DOHH2 (cell line): ENCODE measurements around the gene VSX1.

ENCODE experiments used
- H3F3A ChIP-seq: fragments of 200-600 bp; sonication (generic), shearing (Covaris generic); 2 replicates; pipeline ENCODE4 v1.6.0; 2016; ENCODE audit warnings: antibody characterized with exemption, mild to moderate bottlenecking; ENCODE audit not compliant: control insufficient read depth, insufficient read depth
- H3K27ac ChIP-seq: fragments of 200-600 bp; sonication (generic); 2 replicates; pipeline ENCODE4 v1.5.1; 2014; ENCODE audit warnings: low read depth, mild to moderate bottlenecking, low read length, moderate library complexity
- H3K27me3 ChIP-seq: fragments of 200-600 bp; sonication (generic); 2 replicates; pipeline ENCODE4 v1.6.1; 2014; ENCODE audit warnings: mild to moderate bottlenecking, low read length, mixed read lengths; ENCODE audit not compliant: control insufficient read depth
- H3K36me3 ChIP-seq: fragments of 200-600 bp; sonication (generic); 2 replicates; pipeline ENCODE4 v1.6.1; 2014; ENCODE audit warnings: mild to moderate bottlenecking, low read length, moderate library complexity, mixed read lengths; ENCODE audit not compliant: control insufficient read depth
- H3K4me1 ChIP-seq: fragments of 200-600 bp; sonication (generic); 2 replicates; pipeline ENCODE4 v1.6.1; 2014; ENCODE audit warnings: mild to moderate bottlenecking, low read length, mixed read lengths; ENCODE audit not compliant: control insufficient read depth
- H3K4me2 ChIP-seq: fragments of 200-600 bp; sonication (generic); 2 replicates; pipeline ENCODE4 v1.6.0; 2014; ENCODE audit warnings: mild to moderate bottlenecking, low read length, moderate library complexity
- H3K4me3 ChIP-seq: fragments of 200-600 bp; sonication (generic); 2 replicates; pipeline ENCODE4 v1.5.1; 2014; ENCODE audit warnings: mild to moderate bottlenecking, low read length, mixed read lengths
- H3K79me2 ChIP-seq: fragments of 200-600 bp; sonication (generic); 2 replicates; pipeline ENCODE4 v1.6.1; 2014; ENCODE audit warnings: mild to moderate bottlenecking, low read length, mixed read lengths; ENCODE audit not compliant: control insufficient read depth
- H3K9me2 ChIP-seq: fragments of 200-600 bp; sonication (generic); replicated peaks from 2 replicates; pipeline ENCODE4 v1.6.1; 2014; ENCODE audit warnings: mild to moderate bottlenecking, low read length, mixed read lengths; ENCODE audit not compliant: control insufficient read depth
- H3K9me3 ChIP-seq: fragments of 200-600 bp; sonication (generic); 2 replicates; pipeline ENCODE4 v1.6.1; 2014; ENCODE audit warnings: antibody characterized with exemption, low read length, mixed read lengths; ENCODE audit not compliant: control insufficient read depth, insufficient read depth
- H4K20me1 ChIP-seq: fragments of 200-600 bp; sonication (generic); 2 replicates; pipeline ENCODE4 v1.6.0; 2014; ENCODE audit warnings: low read depth, mild to moderate bottlenecking, antibody characterized with exemption, low read length, moderate library complexity; ENCODE audit not compliant: control insufficient read depth, insufficient read depth
- EZH2phosphoT487 ChIP-seq: fragments of 200-600 bp; sonication (generic); IDR thresholded peaks from 2 replicates; pipeline ENCODE4 v1.6.1; 2017; ENCODE audit warnings: borderline replicate concordance, mild to moderate bottlenecking, antibody characterized with exemption, low read length, moderate library complexity, mixed read lengths
- TF ChIP-seq, protein P1 (sequence below): fragments of 200-600 bp; sonication (generic); IDR thresholded peaks from one replicate; pipeline ENCODE4 v1.5.1; 2014; ENCODE audit warnings: antibody characterized with exemption, mild to moderate bottlenecking, low read depth, low read length; ENCODE audit not compliant: poor library complexity, severe bottlenecking

The VSX1 gene

DNA sequence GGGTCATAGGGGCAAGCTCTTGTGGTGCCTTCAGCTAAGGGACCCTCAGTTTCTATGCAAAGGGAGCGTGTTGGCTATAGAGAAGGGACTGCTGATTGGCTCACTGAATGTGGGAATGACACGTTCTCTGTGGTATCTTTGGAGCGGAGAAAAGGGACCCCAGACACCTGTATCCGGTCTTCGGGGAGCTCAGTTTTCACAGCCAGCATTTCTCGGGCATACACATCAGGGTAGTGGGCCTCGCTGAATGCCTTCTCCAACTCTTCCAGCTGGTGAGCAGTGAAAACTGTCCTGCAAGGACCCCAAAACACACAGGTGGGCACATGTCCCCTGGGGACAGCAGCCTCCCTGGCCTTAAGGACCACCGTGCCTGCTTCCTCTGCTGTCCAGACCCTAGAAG is 3.3 kb downstream of the VSX1 start:
- no peak overlapping the region for H3K27ac ChIP-seq
- H3K4me3 ChIP-seq = no peak overlapping the region
- H3K27me3 ChIP-seq = peaks cover 38% of the 10 kb centered on the region
- no peaks in the 10 kb centered on the region for H3F3A ChIP-seq
- no peak overlapping the region for H3K4me2 ChIP-seq
- H4K20me1 ChIP-seq = no peaks in the 10 kb centered on the region
- H3K9me3 ChIP-seq = no peaks in the 10 kb centered on the region
- TF ChIP-seq EZH2phosphoT487 = no peak
- TF ChIP-seq, protein P1, sequence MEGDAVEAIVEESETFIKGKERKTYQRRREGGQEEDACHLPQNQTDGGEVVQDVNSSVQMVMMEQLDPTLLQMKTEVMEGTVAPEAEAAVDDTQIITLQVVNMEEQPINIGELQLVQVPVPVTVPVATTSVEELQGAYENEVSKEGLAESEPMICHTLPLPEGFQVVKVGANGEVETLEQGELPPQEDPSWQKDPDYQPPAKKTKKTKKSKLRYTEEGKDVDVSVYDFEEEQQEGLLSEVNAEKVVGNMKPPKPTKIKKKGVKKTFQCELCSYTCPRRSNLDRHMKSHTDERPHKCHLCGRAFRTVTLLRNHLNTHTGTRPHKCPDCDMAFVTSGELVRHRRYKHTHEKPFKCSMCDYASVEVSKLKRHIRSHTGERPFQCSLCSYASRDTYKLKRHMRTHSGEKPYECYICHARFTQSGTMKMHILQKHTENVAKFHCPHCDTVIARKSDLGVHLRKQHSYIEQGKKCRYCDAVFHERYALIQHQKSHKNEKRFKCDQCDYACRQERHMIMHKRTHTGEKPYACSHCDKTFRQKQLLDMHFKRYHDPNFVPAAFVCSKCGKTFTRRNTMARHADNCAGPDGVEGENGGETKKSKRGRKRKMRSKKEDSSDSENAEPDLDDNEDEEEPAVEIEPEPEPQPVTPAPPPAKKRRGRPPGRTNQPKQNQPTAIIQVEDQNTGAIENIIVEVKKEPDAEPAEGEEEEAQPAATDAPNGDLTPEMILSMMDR = no peak
- no peaks in the 10 kb centered on the region for H3K4me1 ChIP-seq
- no peaks in the 10 kb centered on the region for H3K79me2 ChIP-seq
- H3K9me2 ChIP-seq = no peaks in the 10 kb centered on the region
- no peaks in the 10 kb centered on the region for H3K36me3 ChIP-seq

DNA sequence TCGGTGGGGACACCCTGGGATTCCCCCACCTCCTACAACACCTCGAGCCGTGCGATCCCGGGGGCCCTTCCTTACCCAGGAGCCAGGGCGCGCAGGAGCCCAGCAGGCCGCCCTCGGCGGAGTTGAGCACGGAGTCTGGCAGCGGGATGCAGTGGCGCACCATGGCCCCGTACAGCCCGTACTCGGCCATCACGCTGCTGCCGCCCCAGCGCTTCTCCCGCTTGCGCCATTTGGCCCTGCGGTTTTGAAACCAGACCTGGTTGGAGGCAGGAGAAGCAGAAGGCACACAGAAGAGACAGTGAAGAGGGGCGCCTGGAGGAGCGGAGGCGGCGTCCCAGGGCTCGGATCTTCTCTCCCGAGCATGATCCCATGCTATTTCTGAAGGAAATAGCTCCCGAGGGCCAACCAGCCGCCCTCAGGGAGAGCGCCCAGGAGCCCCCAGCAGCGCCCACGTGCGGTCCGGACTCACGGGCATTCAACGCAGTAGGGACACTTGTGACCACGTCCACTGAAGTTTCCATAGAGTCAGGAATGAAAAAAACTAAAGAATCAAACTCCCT is 4.3 kb downstream of the VSX1 start:
- Histone ChIP-seq H4K20me1 (no peaks in the 10 kb centered on the region), H3K9me2 (no peaks in the 10 kb centered on the region), H3F3A (no peaks in the 10 kb centered on the region), H3K4me1 (no peaks in the 10 kb centered on the region), H3K9me3 (no peaks in the 10 kb centered on the region), H3K79me2 (no peaks in the 10 kb centered on the region), H3K27ac (no peak overlapping the region), H3K4me3 (no peak overlapping the region), H3K27me3 (peaks cover 39% of the 10 kb centered on the region), H3K36me3 (no peaks in the 10 kb centered on the region), H3K4me2 (no peak overlapping the region)
- no peak; the same call in 1 of the 2 replicates for TF ChIP-seq EZH2phosphoT487
- TF ChIP-seq, protein P1 = no peak

DNA sequence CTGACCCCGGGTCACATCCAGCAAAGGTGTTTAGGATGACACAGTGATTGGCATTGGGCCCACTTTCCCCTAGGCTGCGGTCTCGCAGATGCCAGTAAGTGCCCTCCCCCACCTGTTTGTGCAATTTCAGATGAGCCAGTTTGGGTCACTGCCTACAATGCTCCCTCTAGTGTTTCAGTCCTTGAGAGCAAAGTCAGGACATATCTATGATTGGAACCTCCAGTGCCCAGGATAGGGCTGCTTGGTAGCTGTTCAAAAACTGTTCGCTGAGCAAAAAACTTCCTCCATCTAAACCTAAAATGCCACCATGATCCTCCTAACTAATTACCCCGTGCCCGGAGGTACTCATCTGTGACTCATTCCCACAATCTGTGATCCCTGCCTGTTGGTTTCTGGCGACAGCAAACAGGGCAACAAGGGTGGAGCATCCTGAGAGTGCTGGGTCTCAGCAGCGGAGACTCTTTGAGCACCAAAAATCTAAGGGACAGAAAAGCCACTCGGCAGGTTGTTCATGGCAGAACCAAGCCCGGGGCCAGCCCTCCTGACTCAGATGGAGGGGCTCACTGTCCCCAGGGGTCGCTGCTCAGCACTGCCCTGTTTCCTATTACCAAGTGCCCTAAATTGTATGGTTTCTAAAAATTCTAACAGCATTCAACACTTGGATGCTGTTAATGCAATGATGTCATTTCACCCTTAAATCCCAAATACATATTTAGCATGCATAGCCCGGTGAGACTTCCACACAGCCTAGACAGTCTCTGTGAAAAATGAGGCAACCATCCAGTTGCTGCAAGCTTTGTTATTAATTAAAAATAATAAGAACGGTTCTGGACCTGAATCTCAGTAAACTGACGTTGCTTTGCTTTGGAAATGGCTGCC is 5.0 kb downstream of the VSX1 start:
- Histone ChIP-seq H3K36me3 (no peaks in the 10 kb centered on the region), H3K9me3 (no peaks in the 10 kb centered on the region), H3K4me1 (no peaks in the 10 kb centered on the region), H3K27me3 (peaks cover 45% of the 10 kb centered on the region), H3K9me2 (no peaks in the 10 kb centered on the region), H3K4me3 (no peak overlapping the region), H3K27ac (no peak overlapping the region), H3F3A (no peaks in the 10 kb centered on the region), H3K4me2 (no peak overlapping the region), H3K79me2 (no peaks in the 10 kb centered on the region), H4K20me1 (no peaks in the 10 kb centered on the region)
- TF ChIP-seq EZH2phosphoT487 = no peak
- TF ChIP-seq, protein P1 = peak; percentile 29
